K562 (cell line): ENCODE data around the gene FCGR2B.
"Not testable (repeated sequence)": the region's sequence is repeated elsewhere in the genome, so short reads cannot be mapped to it uniquely, and the experiment has no call there.

Experiments used
- ETV6 ChIP-seq, 3 experiments: fragments of 150-350 bp in 1 of 3; sonication (generic) in 1 of 3; formaldehyde crosslinking in 1 of 3; IDR thresholded peaks; 2 replicates each; pipeline versions ENCODE4 v1.6.1 to v1.8.0; 2014 to 2022; ENCODE audit warnings: borderline replicate concordance in 2 of 3, low read depth in 2 of 3, antibody characterized with exemption in 1 of 3, low read length in 1 of 3, mild to moderate bottlenecking in 1 of 3, missing genetic modification reagents in 1 of 3
- HNRNPL ChIP-seq: fragments of 200-400 bp; formaldehyde crosslinking; IDR thresholded peaks from 2 replicates; pipeline ENCODE4 v1.6.1; 2017; ENCODE audit warnings: low read depth, mild to moderate bottlenecking, low read length
- JUND ChIP-seq, 2 experiments: IDR thresholded peaks; 2 replicates in 1 of 2; 3 replicates in 1 of 2; pipeline ENCODE4 v1.6.1; 2011; ENCODE audit warnings: borderline replicate concordance in 2 of 2, low read depth in 2 of 2, low read length in 2 of 2, improper control_type of control experiment in 1 of 2, missing biosample characterization in 1 of 2, missing genetic modification characterization in 1 of 2, missing genetic modification reagents in 1 of 2
- POLR2AphosphoS5 ChIP-seq: IDR thresholded peaks from 2 replicates; pipeline ENCODE4 v1.6.1; 2011; ENCODE audit warnings: mild to moderate bottlenecking, low read depth, low read length, moderate library complexity; ENCODE audit not compliant: control insufficient read depth, insufficient read depth
- RBBP5 ChIP-seq: fragments of 200-600 bp; sonication (generic); IDR thresholded peaks from 2 replicates; pipeline ENCODE4 v1.6.1; 2012; ENCODE audit warnings: borderline replicate concordance, mild to moderate bottlenecking, low read length, control low read depth, inconsistent platforms; ENCODE audit not compliant: insufficient read depth, poor library complexity, severe bottlenecking
- TAF1 ChIP-seq: IDR thresholded peaks from 2 replicates; pipeline ENCODE4 v1.6.1; 2011; ENCODE audit warnings: mild to moderate bottlenecking, low read length, moderate library complexity; ENCODE audit not compliant: insufficient read depth, control insufficient read depth, severe bottlenecking; ENCODE audit errors: extremely low read depth
- ZNF444 ChIP-seq: fragments of 250-450 bp; sonication (Bioruptor Pico); IDR thresholded peaks from 2 replicates; pipeline ENCODE4 v1.4.0; 2020; ENCODE audit warnings: mild to moderate bottlenecking, moderate library complexity
- TF ChIP-seq, protein P1 (sequence below), 3 experiments: IDR thresholded peaks in 2 of 3; conservative IDR thresholded peaks in 1 of 3; 2 replicates each; pipeline ENCODE4 v1.5.1; 2011 to 2012; ENCODE audit warnings: low read length in 3 of 3, mild to moderate bottlenecking in 3 of 3, control low read depth in 2 of 3, improper control_type of control experiment in 1 of 3, inconsistent platforms in 1 of 3, low read depth in 1 of 3, mixed read lengths in 1 of 3, moderate library complexity in 1 of 3; ENCODE audit not compliant: insufficient read depth in 2 of 3
- TF ChIP-seq, protein P2 (sequence below), 2 experiments: fragments of 200-800 bp in 1 of 2; sonication (Bioruptor generic) in 1 of 2; sonication (generic) in 1 of 2; formaldehyde crosslinking in 1 of 2; IDR thresholded peaks in 1 of 2; conservative IDR thresholded peaks in 1 of 2; 2 replicates each; pipeline versions ENCODE4 v1.5.0 to v1.6.1; 2016 to 2020; ENCODE audit warnings: missing compliant biosample characterization in 1 of 2, missing genetic modification characterization in 1 of 2, missing genetic modification reagents in 1 of 2
- TF ChIP-seq, protein P3 (sequence below), 2 experiments: fragments of 450-650 bp in 1 of 2; sonication (generic) in 1 of 2; formaldehyde crosslinking in 1 of 2; IDR thresholded peaks in 1 of 2; conservative IDR thresholded peaks in 1 of 2; 2 replicates each; pipeline versions ENCODE4 v1.6.1 to v1.8.1; 2016 to 2023; ENCODE audit warnings: mild to moderate bottlenecking in 2 of 2, moderate library complexity in 2 of 2, inconsistent platforms in 1 of 2, missing genetic modification reagents in 1 of 2

DNA sequence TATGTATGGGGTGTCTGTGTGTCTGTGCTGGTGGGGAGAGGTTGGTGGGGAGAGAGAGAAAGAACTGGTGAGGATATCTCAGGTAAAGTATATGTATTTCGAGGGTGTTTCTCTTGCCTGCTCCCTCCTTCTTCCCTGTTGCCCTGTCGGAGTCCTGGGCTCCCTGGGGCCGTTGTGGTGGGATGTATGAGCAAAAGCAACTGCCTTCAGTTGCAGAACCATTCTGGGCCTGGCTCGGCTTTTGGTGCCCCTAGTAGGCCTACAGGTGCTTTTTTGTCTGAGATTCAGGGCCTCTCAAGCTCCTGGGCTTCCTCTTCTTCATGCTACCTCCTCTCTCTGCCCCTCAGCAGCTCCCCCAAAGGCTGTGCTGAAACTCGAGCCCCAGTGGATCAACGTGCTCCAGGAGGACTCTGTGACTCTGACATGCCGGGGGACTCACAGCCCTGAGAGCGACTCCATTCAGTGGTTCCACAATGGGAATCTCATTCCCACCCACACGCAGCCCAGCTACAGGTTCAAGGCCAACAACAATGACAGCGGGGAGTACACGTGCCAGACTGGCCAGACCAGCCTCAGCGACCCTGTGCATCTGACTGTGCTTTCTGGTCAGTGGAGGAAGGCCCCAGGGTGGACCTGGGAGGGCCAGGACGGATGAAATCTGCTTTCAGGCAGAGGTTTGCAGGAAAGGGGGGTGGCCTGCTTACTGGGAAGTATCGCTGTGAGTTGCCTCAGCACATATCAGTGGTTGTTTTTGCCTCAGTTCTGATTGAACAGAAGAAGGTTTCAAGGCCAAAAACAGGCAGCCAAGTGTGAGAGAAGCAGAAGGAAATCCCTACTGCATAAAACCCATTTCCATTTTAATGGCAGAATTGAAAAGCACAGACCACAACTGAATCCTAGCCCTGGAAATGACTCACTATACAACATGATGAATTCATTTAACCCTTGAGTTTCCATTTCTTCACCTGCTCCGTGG lies 8.4 kb downstream of the FCGR2B start:
- not testable (repeated sequence) for TF ChIP-seq JUND (IDR thresholded peaks at IDR 0.05; ENCODE audit: borderline replicate concordance, low read depth, low read length); JUND (tag; IDR thresholded peaks at IDR 0.05; ENCODE audit: borderline replicate concordance, low read depth, low read length); RBBP5; POLR2AphosphoS5; HNRNPL; ETV6 (IDR thresholded peaks at IDR 0.05; ENCODE audit: borderline replicate concordance in 1 of 2, low read depth in 2 of 2, low read length in 1 of 2); ETV6 (CRISPR knock-in tag; IDR thresholded peaks at IDR 0.05; ENCODE audit: borderline replicate concordance); ZNF444 (CRISPR knock-in tag); TAF1
- TF ChIP-seq, protein P1, sequence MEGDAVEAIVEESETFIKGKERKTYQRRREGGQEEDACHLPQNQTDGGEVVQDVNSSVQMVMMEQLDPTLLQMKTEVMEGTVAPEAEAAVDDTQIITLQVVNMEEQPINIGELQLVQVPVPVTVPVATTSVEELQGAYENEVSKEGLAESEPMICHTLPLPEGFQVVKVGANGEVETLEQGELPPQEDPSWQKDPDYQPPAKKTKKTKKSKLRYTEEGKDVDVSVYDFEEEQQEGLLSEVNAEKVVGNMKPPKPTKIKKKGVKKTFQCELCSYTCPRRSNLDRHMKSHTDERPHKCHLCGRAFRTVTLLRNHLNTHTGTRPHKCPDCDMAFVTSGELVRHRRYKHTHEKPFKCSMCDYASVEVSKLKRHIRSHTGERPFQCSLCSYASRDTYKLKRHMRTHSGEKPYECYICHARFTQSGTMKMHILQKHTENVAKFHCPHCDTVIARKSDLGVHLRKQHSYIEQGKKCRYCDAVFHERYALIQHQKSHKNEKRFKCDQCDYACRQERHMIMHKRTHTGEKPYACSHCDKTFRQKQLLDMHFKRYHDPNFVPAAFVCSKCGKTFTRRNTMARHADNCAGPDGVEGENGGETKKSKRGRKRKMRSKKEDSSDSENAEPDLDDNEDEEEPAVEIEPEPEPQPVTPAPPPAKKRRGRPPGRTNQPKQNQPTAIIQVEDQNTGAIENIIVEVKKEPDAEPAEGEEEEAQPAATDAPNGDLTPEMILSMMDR (IDR thresholded peaks at IDR 0.05 in 2 of 3, conservative IDR thresholded peaks at IDR 0.05 in 1 of 3; ENCODE audit: insufficient read depth in 2 of 3, low read depth in 1 of 3, low read length in 3 of 3), result not testable (repeated sequence)
- TF ChIP-seq, protein P2, sequence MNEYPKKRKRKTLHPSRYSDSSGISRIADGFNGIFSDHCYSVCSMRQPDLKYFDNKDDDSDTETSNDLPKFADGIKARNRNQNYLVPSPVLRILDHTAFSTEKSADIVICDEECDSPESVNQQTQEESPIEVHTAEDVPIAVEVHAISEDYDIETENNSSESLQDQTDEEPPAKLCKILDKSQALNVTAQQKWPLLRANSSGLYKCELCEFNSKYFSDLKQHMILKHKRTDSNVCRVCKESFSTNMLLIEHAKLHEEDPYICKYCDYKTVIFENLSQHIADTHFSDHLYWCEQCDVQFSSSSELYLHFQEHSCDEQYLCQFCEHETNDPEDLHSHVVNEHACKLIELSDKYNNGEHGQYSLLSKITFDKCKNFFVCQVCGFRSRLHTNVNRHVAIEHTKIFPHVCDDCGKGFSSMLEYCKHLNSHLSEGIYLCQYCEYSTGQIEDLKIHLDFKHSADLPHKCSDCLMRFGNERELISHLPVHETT (CRISPR knock-in tag; conservative IDR thresholded peaks at IDR 0.05 in 1 of 2, IDR thresholded peaks at IDR 0.05 in 1 of 2), result not testable (repeated sequence)
- TF ChIP-seq, protein P3, sequence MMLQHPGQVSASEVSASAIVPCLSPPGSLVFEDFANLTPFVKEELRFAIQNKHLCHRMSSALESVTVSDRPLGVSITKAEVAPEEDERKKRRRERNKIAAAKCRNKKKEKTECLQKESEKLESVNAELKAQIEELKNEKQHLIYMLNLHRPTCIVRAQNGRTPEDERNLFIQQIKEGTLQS (IDR thresholded peaks at IDR 0.05), result not testable (repeated sequence)
- TF ChIP-seq, protein P3 (CRISPR knock-in tag; conservative IDR thresholded peaks at IDR 0.05), result not testable (repeated sequence)
